Endothelial cell of umbilical vein (primary cell): ENCODE results near the gene NXN.

Experiments
- CTCF ChIP-seq, 2 donors: IDR thresholded peaks; 1 replicate in 1 of 2; 2 replicates in 1 of 2; pipeline ENCODE4 v1.5.1; 2011; ENCODE audit warnings: low read length in 2 of 2, mild to moderate bottlenecking in 2 of 2, moderate library complexity in 2 of 2, control low read depth in 1 of 2, inconsistent platforms in 1 of 2, low read depth in 1 of 2; ENCODE audit not compliant: insufficient read depth in 1 of 2; ENCODE audit errors: extremely low read depth in 1 of 2
- EZH2 ChIP-seq: IDR thresholded peaks from 2 replicates; pipeline ENCODE4 v1.6.1; 2012; ENCODE audit warnings: borderline replicate concordance, low read depth, mild to moderate bottlenecking, moderate library complexity, low read length, inconsistent platforms; ENCODE audit not compliant: severe bottlenecking
- GATA2 ChIP-seq: IDR thresholded peaks from 2 replicates; pipeline ENCODE4 v1.7.0; 2011; ENCODE audit warnings: low read depth, mild to moderate bottlenecking, moderate library complexity, mixed read lengths, low read length; ENCODE audit not compliant: insufficient read length, insufficient read depth
- JUN ChIP-seq: IDR thresholded peaks from 2 replicates; pipeline ENCODE4 v1.6.1; 2011; ENCODE audit warnings: borderline replicate concordance, low read depth; ENCODE audit not compliant: insufficient read length, insufficient read depth
- POLR2A ChIP-seq: IDR thresholded peaks from 2 replicates; pipeline ENCODE4 v1.6.1; 2012; ENCODE audit warnings: low read depth, mild to moderate bottlenecking, control low read depth, low read length
- POLR2AphosphoS5 ChIP-seq: IDR thresholded peaks from 2 replicates; pipeline ENCODE4 v1.6.1; 2012; ENCODE audit warnings: low read depth, mild to moderate bottlenecking, control low read depth, low read length, moderate library complexity; ENCODE audit not compliant: insufficient read depth

- TF ChIP-seq POLR2AphosphoS5 (no peak), CTCF (IDR thresholded peaks at IDR 0.05; ENCODE audit: extremely low read depth in 1 of 2, insufficient read depth in 1 of 2, low read depth in 1 of 2, low read length in 2 of 2) (no peak), EZH2 (no peak), JUN (no peak), GATA2 (no peak), POLR2A (no peak)
Observed at GRCh38 chr17:792277-792676, 187.3 kb downstream of the NXN start.
